ENCODE results near the gene RINT1. TPM values are rescaled to one million over a fixed set of nuclear protein-coding genes. Genes with fewer than 3 reads are reported as not detected.

Gene RINT1
- total RNA-seq, 1 donor from 2014 or later = 25.7 TPM

DNA sequence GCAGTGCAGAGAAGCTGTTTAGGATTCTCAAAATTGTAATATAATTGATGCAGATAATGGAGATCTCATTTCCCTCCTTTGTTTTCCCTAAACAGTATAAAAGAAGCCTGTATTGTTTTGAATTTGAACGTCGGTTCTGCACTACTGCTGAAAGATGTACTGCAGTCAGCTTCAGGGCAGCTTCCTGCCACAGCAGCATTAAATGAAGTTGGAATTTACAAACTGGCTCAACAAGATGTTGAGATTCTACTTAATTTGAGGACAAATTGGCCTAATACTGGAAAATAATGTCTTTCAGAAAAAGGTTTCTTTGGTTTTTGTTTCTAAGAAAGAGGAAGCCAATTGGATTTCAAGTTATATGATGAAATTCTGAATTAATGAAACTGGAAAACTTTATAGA lies 35.0 kb downstream of the RINT1 start:
- Mint-ChIP-seq H3K27ac (no peak overlapping the region), H3K36me3 (ENCODE audit: low read depth) (peaks cover 42% of the 10 kb centered on the region), H3K27me3 (ENCODE audit: low read depth) (no peaks in the 10 kb centered on the region), H3K9me3 (no peaks in the 10 kb centered on the region), H3K4me3 (ENCODE audit: low read depth) (no peak overlapping the region), H3K4me1 (ENCODE audit: low read depth) (no peaks in the 10 kb centered on the region)
- intact Hi-C loops (cut with micrococcal nuclease) = no loop called here
- DNase-seq (ENCODE audit: low spot score) = no peak

DNA sequence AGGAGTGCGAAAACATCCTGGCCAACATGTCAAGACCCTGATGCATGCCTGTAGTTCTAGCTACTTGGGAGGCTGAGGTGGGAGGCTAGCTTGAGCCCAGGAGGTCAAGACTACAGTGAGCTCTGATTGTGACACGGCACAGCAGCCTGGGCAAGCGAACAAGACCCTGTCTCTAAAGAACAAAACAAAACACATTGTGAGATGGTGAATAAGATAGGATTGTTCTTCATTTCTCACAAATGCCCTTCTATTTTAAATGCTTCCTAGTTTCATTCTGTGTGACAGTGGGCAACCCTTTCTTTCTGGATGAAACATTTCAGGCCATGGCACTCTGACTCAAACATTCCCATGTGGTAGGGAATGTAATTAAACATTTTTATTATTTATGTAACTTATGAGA lies 35.8 kb downstream of the RINT1 start:
- no peaks in the 10 kb centered on the region for H3K9me3 Mint-ChIP-seq
- no peak overlapping the region for H3K27ac Mint-ChIP-seq
- H3K4me3 Mint-ChIP-seq (ENCODE audit: low read depth) = no peak overlapping the region
- no peaks in the 10 kb centered on the region for H3K27me3 Mint-ChIP-seq (ENCODE audit: low read depth)
- no peaks in the 10 kb centered on the region for H3K4me1 Mint-ChIP-seq (ENCODE audit: low read depth)
- intact Hi-C loops (cut with micrococcal nuclease) = no loop called here
- DNase-seq (ENCODE audit: low spot score) = no peak
- H3K36me3 Mint-ChIP-seq (ENCODE audit: low read depth) = peaks cover 39% of the 10 kb centered on the region

DNA sequence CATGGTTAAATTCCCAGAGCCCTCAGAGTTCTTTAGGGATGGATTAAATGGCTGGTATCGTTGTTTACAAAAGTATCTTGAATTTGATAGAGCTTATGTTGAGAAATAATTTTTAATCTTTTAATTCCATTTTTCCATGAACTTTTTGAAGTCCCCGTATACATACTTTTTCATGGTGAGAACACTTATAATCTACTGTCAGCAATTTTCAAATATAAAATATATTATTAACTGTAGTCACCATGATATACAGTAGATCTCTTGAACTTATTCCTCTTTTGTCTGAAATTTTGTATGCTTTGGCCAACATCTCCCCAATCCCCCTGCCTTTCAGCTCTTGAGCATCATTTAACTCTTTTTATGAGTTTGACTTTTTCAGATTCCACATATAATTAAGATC lies 39.9 kb downstream of the RINT1 start:
- Mint-ChIP-seq H3K9me3 (no peaks in the 10 kb centered on the region), H3K4me1 (ENCODE audit: low read depth) (no peaks in the 10 kb centered on the region), H3K27me3 (ENCODE audit: low read depth) (no peaks in the 10 kb centered on the region), H3K36me3 (ENCODE audit: low read depth) (peaks cover 17% of the 10 kb centered on the region), H3K27ac (no peak overlapping the region), H3K4me3 (ENCODE audit: low read depth) (no peak overlapping the region)
- intact Hi-C loops (cut with micrococcal nuclease) = no loop called here
- no peak for DNase-seq (ENCODE audit: low spot score)

DNA sequence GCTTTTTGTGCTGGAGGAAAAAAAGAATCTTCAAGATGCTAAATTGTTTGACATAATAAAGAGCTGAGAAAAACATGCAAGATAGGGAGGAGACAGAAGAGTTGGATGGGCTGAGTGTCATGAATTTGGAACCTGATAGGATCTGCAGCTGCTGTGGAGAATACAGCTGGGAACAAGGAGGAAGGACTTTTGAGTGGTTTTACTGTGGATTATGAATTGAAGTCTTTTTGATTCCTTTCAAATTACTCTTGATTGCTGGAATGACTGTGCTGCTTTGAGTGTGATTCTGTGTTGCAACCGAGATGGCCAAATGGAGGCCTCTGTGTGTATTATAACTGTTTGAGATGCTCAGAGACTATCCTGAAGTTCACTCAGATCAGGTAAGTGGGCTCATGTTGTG lies 45.2 kb downstream of the RINT1 start:
- H3K9me3 Mint-ChIP-seq = no peaks in the 10 kb centered on the region
- no peak overlapping the region for H3K4me3 Mint-ChIP-seq (ENCODE audit: low read depth)
- intact Hi-C loops (cut with micrococcal nuclease) = no loop called here
- H3K36me3 Mint-ChIP-seq (ENCODE audit: low read depth) = peaks cover under 1% of the 10 kb centered on the region
- H3K27ac Mint-ChIP-seq = no peak overlapping the region
- no peaks in the 10 kb centered on the region for H3K27me3 Mint-ChIP-seq (ENCODE audit: low read depth)
- peaks cover 4% of the 10 kb centered on the region for H3K4me1 Mint-ChIP-seq (ENCODE audit: low read depth)
- DNase-seq (ENCODE audit: low spot score) = no peak

DNA sequence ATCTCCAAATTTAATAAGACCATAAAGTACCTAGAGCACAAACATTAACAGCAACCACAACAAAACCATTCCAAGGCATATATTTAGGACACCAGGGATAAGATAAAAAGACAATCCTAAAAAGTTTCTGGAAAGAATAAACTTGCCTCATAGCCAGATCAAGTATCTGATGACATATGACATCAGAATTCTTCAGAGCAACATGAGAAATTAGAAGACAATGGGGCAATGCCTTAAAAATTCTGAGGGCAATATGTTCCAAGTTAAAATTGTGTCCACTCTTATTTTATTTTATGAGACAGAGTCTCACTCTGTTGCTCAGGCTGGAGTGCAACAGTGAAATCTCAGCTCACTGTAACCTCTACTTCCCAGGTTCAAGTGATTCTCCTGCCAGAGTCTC lies 46.5 kb downstream of the RINT1 start:
- Mint-ChIP-seq H3K27ac (no peak overlapping the region), H3K27me3 (ENCODE audit: low read depth) (no peaks in the 10 kb centered on the region), H3K9me3 (peaks cover 6% of the 10 kb centered on the region), H3K4me1 (ENCODE audit: low read depth) (peaks cover 4% of the 10 kb centered on the region), H3K36me3 (ENCODE audit: low read depth) (no peaks in the 10 kb centered on the region), H3K4me3 (ENCODE audit: low read depth) (no peak overlapping the region)
- no peak for DNase-seq (ENCODE audit: low spot score)
- intact Hi-C loops (cut with micrococcal nuclease) = no loop called here

DNA sequence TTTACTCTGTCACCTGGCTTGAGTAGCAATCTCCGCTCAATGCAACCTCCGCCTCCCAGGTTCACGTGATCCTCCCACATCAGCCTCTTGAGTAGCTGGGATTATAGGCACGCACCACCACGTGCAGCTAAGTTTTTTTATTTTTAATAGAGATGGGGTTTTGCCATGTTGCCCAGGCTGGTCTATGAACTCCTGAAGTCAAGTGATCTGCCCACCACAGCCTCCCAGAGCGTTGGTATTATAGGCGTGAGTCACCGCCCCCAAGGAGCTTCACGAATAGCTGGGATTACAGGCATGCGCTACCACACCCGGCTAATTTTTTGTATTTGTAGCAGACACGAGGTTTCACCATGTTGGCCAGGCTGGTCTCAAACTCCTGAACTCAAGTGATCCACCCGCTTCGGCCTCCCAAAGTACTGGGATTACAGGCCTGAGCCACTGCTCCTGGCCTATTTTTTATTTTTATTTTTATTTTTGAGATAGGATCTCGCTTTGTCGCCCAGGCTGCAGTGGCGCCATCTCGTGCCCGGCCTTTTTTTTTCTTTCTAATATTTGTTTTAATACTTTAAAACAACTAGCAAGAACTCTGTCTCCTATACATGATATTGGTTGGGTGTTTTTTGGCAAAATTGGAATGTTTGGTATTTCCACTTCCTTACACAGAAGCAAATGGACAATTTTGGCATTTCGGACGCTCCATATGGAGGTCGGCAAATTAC lies 48.2 kb downstream of the RINT1 start:
- DNase-seq (ENCODE audit: low spot score) = no peak
- Mint-ChIP-seq H3K27me3 (ENCODE audit: low read depth) (no peaks in the 10 kb centered on the region), H3K36me3 (ENCODE audit: low read depth) (peaks cover 4% of the 10 kb centered on the region), H3K4me1 (ENCODE audit: low read depth) (peaks cover 4% of the 10 kb centered on the region), H3K27ac (no peak overlapping the region), H3K4me3 (ENCODE audit: low read depth) (no peak overlapping the region), H3K9me3 (peaks cover 15% of the 10 kb centered on the region)
- intact Hi-C loops (cut with micrococcal nuclease) = no loop called here

DNA sequence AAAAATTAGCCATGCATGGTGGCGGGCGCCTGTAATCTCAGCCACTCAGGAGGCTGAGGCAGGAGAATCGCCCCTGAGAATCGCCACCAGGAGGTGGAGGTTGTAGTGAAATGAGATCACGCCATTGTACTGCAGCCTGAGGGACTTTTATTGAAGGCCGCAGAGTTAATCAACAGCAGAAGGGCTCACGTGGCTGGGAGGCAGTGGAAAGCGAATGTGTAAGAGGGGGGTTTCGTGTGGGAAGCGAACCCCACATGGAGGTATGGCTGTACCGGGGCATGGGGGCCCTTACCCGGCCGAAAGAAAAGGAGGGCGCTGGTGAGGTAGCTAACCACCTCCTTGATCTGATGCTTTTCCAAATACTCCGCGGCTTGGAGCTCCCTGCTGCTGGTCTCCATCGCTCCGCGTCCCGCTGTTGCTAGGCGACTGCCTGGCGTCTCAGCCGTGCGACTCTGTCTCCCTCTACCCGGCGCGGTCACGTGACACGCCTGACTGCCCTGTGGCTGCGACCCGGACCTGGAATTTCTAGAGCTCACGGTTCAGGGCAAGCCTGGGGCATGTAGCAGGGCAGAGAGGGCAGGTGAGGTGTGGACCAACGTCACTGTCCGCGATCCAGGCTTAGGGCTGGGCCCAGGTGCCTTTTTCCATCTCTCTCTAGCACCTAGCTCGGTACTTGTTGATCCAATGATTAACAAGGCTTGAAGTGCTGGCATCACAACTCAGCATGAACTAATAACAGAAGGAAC lies 49.2 kb downstream of the RINT1 start, which contains the start of gene EFCAB10:
Gene EFCAB10 (minus strand): TSS at position 428 of the 746 bp plus-strand sequence. CDS start 30 bp downstream, at position 398.
- DNase-seq (ENCODE audit: low spot score) = peak; percentile 56
- no peaks in the 10 kb centered on the region for H3K27me3 Mint-ChIP-seq (ENCODE audit: low read depth)
- no peak within 1 kb of the TSS for H3K27ac Mint-ChIP-seq
- H3K36me3 Mint-ChIP-seq (ENCODE audit: low read depth) = peaks cover 4% of the 10 kb centered on the region
- peaks cover 6% of the 10 kb centered on the region for H3K4me1 Mint-ChIP-seq (ENCODE audit: low read depth)
- peaks cover 15% of the 10 kb centered on the region for H3K9me3 Mint-ChIP-seq
- intact Hi-C loops (cut with micrococcal nuclease) = no loop called here
- peak within 1 kb of the TSS; percentile 71 for H3K4me3 Mint-ChIP-seq (ENCODE audit: low read depth)

DNA sequence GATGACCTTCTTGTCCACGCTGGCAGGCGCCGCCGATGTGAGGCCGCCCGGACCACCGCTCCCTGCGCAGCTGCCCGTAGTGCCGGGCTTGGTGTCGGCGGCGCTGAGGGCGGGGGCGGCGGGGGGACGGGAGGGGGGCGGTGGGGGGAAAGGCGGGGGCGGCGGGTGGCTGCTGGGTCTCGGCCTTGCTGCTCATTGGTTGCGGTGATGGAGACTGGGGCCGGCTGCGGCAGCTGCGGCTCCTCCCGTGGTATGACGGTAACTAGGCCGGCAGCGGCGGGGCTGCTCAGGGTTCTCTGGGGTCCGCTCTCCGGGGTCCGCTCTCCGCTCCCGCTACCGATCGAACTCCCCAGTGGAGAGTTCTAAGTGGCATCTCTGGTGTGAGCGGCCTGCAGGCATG lies 51.1 kb downstream of the RINT1 start:
- intact Hi-C loops (cut with micrococcal nuclease) = no loop called here
- peaks cover 8% of the 10 kb centered on the region for H3K4me1 Mint-ChIP-seq (ENCODE audit: low read depth)
- H3K36me3 Mint-ChIP-seq (ENCODE audit: low read depth) = peaks cover 4% of the 10 kb centered on the region
- H3K4me3 Mint-ChIP-seq (ENCODE audit: low read depth) = no peak overlapping the region
- H3K27ac Mint-ChIP-seq = no peak overlapping the region
- no peak for DNase-seq (ENCODE audit: low spot score)
- no peaks in the 10 kb centered on the region for H3K27me3 Mint-ChIP-seq (ENCODE audit: low read depth)
- peaks cover 15% of the 10 kb centered on the region for H3K9me3 Mint-ChIP-seq

DNA sequence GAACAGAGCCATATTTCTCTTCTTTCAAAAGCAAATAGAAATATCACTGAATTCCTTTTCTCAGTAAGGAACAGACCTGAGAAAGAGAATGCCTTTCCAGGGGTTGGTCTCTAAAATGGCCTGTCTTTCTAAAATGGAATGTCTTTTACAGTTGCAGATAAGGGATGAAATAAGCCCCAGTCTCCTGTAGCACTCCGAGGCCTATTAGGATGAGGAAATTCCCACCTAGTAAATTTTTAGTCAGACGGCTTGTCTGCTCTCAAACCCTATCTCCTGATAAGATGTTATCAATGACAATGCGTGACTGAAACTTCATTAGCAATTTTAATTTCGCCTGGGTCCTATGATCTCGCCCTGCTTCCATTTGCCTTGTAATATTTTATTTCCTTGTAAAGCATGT lies 52.2 kb downstream of the RINT1 start:
- no peak overlapping the region for H3K27ac Mint-ChIP-seq
- no peak for DNase-seq (ENCODE audit: low spot score)
- H3K36me3 Mint-ChIP-seq (ENCODE audit: low read depth) = peaks cover 4% of the 10 kb centered on the region
- intact Hi-C loops (cut with micrococcal nuclease) = no loop called here
- peaks cover 15% of the 10 kb centered on the region for H3K9me3 Mint-ChIP-seq
- H3K4me1 Mint-ChIP-seq (ENCODE audit: low read depth) = peaks cover 11% of the 10 kb centered on the region
- H3K4me3 Mint-ChIP-seq (ENCODE audit: low read depth) = no peak overlapping the region
- H3K27me3 Mint-ChIP-seq (ENCODE audit: low read depth) = no peaks in the 10 kb centered on the region

DNA sequence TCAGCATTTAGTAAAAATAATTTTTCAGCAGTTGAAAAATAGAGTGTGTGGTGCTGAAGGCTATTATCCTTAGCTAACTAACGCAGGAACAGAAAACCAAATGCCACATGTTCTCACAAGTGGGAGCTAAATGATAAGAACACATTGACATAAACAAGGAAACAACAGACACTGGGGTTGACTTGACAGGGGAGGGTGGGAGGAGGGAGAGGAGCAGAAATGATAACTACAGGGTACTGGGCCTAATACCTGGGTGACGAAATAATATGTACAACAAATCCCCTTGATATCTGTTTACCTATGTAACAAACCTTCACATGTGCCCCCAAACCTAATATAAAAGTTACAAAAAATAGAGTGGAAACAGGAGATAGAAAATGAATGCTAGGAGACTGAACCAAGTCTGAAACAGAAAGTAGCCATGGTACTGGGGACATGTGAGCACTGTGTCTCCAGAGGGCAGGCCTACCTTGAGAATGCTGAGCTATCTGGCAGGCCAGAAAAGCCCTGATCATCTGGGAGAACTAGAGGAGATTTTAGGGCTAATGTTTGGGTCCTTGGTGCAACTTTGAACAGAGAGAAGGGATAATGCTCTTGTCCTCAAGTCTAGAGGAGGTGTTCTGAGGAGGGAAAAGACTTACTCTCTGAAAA lies 54.0 kb downstream of the RINT1 start:
- peaks cover 4% of the 10 kb centered on the region for H3K36me3 Mint-ChIP-seq (ENCODE audit: low read depth)
- intact Hi-C loops (cut with micrococcal nuclease) = no loop called here

DNA sequence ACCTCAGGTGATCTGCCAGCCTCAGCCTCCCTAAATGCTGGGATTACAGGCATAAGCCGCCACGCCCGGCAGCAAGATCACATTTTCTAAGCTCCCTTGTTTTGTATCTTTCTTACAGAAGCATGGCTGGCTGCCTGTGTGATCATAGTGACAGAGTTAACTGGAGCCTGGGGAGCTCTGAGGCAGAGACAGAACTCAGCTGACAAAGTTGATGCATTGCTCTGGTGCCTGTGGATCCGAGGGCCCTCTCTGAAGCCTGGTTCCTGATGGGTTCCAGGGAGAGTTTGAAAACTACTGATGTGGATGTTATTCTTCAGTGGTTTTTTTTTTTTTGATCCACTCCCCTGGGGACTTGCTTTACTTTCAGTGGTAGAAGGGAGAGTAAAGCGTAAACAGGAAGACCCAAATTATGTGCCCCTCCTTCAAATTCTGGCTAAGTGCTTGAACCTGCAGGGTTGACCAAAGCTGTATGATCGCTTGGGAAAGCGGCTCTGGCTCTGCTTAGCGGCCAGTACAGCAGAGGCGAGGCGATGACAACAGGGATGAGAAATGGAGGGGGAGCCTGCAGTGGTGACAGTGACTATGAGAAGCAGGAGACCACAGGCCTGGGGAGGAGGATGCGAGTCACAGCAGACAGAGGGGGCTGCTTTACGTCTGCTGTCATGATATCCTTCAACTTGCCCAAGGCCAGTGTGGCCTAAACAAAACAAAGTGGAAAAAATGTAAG lies 56.1 kb downstream of the RINT1 start:
- Mint-ChIP-seq H3K27me3 (ENCODE audit: low read depth) (peaks cover 2% of the 10 kb centered on the region), H3K9me3 (peaks cover 9% of the 10 kb centered on the region), H3K4me3 (ENCODE audit: low read depth) (no peak overlapping the region), H3K4me1 (ENCODE audit: low read depth) (peaks cover 14% of the 10 kb centered on the region), H3K36me3 (ENCODE audit: low read depth) (peaks cover 4% of the 10 kb centered on the region), H3K27ac (no peak overlapping the region)
- no peak for DNase-seq (ENCODE audit: low spot score)
- intact Hi-C loops (cut with micrococcal nuclease) = no loop called here

More for the DNA sequence above, 54.0 kb downstream of the RINT1 start:
- Mint-ChIP-seq H3K27ac (no peak overlapping the region), H3K4me3 (ENCODE audit: low read depth) (no peak overlapping the region), H3K4me1 (ENCODE audit: low read depth) (peaks cover 18% of the 10 kb centered on the region), H3K27me3 (ENCODE audit: low read depth) (no peaks in the 10 kb centered on the region), H3K9me3 (peaks cover 15% of the 10 kb centered on the region)
- DNase-seq (ENCODE audit: low spot score) = no peak

DNA sequence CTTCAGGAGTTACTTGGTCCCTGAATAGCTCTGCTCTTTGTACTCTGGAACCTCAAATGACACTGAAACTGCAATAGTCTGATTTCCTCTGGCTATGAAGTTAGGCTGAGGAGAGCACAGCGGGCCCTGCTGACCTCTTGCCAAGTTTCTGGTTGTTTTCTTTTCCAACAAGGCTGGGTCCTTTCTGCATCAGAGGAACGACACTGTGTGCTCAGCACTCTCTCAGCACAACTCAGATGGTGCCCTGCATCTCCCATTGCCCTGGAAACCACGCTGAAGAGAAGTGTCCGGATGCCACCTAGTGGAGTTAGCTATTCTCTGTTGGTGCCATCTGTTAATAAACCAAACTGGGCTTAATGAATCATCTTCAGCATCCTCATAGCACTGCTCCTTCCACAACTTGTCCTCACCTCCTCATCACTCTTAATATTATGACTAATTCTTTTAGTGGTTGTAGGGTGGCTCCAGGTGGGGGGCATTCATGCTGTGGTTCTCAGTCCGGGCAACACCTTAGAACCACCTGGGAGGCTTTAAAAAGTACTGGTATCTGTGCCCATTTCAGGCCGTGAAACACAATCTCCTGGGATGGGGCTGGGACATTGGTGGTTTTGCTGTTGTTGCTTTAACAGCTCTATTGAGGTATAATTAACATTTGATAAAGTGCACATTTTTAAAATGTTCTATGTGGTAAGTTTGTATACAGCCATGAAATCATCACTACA lies 57.5 kb downstream of the RINT1 start:
- no peak overlapping the region for H3K27ac Mint-ChIP-seq
- no peak overlapping the region for H3K4me3 Mint-ChIP-seq (ENCODE audit: low read depth)
- peaks cover 14% of the 10 kb centered on the region for H3K4me1 Mint-ChIP-seq (ENCODE audit: low read depth)
- intact Hi-C loops (cut with micrococcal nuclease) = no loop called here
- peaks cover 2% of the 10 kb centered on the region for H3K27me3 Mint-ChIP-seq (ENCODE audit: low read depth)
- H3K36me3 Mint-ChIP-seq (ENCODE audit: low read depth) = peaks cover 2% of the 10 kb centered on the region
- H3K9me3 Mint-ChIP-seq = peaks cover 3% of the 10 kb centered on the region
- DNase-seq (ENCODE audit: low spot score) = peak; percentile 39
